Measurements from ENCODE around the gene SP140L.
A peak's percentile ranks its signal among the peaks of the same experiment; 100 is the strongest.
"Not testable (repeated sequence)": the region's sequence is repeated elsewhere in the genome, so short reads cannot be mapped to it uniquely, and the experiment has no call there.

The SP140L gene

GRCh38 chr2:230384986-230385385 is 58.0 kb downstream of the SP140L start:
- no peak for DNase-seq

- no peak for DNase-seq
Measured at GRCh38 chr2:230394301-230394700, 67.3 kb downstream of the SP140L start.

DNA sequence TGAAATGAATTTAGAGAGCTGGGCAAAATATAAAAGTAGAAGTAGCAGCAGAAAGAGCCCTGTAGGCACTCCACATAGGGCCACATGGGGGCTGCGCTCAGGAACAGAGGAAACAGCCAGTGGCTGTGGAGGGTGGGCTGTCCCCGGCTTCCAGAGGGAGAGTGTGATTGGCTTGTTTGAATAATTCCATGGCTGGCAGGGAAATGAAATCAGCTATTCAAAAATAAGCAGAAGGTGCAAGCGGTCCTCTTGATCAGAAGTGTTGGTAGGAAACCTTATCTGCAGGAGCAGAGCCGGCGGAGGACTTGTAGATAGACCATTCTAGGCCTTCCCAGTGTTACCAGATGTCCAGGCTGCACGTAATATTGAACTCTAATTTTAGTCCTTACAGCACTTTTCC is 71.7 kb downstream of the SP140L start:
- peak; percentile 92 for DNase-seq

- DNase-seq, result no peak
Measured at GRCh38 chr2:230400041-230400440, 73.0 kb downstream of the SP140L start.

GRCh38 chr2:230400454-230400853 is 73.5 kb downstream of the SP140L start:
- DNase-seq, result no peak

GRCh38 chr2:230401026-230401425 is 74.0 kb downstream of the SP140L start:
- DNase-seq, result not testable (repeated sequence)

DNA sequence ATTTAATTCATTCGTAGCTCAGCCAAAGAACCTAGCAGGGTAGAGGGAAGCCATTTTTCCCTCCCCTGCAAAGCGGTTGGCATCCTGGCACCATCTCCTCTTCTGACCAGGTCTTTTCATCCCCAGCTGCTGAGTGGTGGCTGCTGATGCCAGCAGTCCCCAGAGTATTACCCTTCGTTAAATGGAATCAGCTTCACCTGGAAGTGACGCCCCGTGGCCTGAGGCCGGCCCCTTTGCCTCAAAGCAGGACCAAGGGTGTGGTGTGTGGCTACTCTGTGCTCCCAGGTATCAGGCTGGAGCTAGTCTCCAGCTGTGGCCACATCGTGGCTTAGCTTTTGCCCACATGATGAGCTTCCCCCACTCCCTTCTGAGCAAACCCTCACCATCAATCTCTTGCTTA is 76.8 kb downstream of the SP140L start:
- no peak for DNase-seq

- DNase-seq, result no peak
Measured at GRCh38 chr2:230405824-230406223, 78.8 kb downstream of the SP140L start.

- DNase-seq, result no peak
Measured at GRCh38 chr2:230408244-230408842, 81.3 kb downstream of the SP140L start.

DNA sequence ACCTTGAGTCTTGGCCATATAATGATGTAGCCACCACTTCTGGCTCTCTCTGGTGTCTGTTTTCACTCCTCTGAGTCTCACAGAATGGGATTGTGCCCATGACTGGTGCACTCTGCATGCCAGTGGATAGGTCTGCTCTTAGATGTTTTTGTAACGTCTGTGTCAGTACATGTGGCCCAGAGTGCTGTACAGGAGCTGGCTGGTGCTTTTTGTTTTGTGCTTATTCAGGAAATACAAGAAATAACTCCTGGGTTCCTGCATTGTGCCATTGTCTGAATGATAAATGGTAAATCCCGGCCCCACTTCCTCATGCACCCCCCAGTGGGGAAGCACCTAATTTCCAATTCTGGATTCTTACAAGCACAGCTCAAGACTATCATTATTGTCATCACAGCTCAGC is 82.3 kb downstream of the SP140L start:
- not testable (repeated sequence) for DNase-seq

DNA sequence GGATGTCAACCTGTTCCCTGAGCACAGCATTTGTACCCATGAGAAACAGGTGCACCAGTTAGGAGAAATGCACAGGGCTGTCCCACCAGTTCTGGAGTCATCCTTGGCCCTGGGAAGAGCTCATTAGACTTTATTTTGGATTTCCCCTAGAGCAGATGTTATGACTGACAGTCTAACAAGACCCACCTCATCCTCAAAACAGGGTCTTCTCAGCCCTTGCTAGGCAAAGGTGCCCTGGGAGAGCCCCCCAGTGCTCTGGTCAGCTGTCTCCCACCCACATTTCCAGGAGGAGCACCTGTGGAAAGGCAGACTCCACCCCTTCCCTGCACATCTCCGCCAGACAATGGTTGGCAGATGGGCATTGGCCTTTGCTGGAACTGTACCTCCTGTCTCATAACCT is 83.3 kb downstream of the SP140L start:
- no peak for DNase-seq

- peak; percentile 58 for DNase-seq
Measured at GRCh38 chr2:230410861-230411569, 84.0 kb downstream of the SP140L start.

- peak; percentile 92 for DNase-seq
Measured at GRCh38 chr2:230411570-230412370, 84.8 kb downstream of the SP140L start.

DNA sequence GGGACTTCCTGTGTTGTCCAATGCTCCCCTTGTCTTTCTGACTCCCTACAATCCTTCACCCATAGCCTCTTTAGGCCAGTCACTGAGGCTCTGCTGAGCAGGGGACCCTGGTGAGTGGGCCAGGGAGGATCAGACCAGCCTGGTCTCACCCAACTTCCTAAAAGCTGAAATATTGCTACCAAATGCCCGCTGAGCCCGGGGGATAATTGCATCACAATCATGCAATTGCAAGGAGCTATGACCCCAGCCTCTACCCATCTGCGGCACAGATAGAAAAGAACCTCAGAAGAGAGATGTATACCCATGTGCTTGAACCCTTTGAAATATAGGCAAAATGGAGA is 85.3 kb downstream of the SP140L start:
- no peak for DNase-seq

GRCh38 chr2:230412846-230413245 is 85.9 kb downstream of the SP140L start:
- DNase-seq, result no peak

DNA sequence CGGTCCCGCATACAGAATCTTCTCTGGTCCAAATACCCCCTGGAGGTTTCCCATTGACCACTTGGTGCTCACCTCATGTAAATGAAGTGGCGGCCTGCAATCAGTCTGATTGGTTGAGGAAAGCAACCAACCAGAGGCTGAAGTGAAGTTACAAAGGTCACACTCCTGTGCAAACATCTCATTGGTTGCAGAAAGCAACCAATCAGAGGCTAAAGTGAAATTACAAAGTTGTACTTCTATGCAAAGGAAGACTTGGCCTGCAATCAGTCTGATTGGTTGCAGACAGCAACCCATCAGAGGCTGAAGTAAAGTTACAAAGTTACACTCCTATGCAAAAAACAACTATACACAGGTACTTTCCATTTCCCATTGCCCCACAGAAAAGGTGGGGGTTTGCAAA is 86.5 kb downstream of the SP140L start:
- peak; percentile 52 for DNase-seq

DNA sequence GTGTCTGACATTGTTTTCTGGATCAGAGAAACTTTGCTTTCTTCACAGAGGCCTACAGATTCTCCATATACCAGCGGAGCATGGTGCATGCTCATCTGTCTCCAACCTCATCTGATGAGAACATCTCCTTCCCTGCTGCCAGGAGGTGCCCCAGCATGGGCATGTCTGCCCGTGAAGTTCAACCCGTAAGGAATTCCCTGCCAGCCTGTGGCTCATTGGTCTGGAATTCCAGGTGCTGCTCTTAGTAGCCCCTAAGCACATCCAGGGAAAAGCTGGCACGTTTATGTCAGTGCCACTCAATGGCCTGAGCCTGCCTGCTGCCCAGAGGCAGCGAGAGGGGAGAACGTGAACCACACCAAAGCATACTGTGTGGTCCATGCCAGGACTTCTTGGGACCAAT is 87.3 kb downstream of the SP140L start:
- DNase-seq, result no peak

DNA sequence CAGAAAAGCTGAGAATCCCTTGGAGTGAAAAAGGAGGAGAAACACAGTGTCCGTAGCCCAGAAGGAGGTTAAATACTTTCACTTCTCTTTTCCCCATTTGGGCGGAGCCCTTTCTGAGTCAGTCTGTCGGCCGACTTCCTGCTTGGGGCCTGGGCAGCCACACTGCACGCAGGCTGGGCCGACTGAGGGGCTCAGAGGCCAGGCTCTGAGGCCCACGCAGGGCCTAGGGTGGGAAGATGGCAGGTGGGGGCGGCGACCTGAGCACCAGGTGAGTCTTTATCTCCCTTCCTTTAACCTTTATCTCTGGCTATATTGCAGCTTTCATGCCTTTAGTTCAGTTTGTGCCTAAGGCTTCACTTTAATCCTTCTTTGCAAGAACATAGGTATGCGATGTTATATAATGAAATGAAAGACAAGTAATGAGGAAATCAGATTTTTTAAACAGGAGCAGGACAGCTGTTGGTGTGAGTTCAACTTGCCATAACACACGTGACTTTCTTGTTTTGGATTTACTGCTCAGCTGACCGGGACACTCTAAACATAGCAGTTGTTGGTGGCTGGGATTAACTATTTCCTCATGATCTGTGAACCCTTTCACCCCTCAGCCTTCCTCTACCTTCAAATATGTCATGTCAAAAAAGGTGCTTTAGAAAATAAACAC is 89.2 kb downstream of the SP140L start, which contains the start of gene SP100:
TSS of gene SP100 (plus strand) at position 141 of the 661 bp plus-strand sequence. CDS start at position 237, 96 bp downstream.
- peak; percentile 93 for DNase-seq

GRCh38 chr2:230417436-230417835 is 90.4 kb downstream of the SP140L start:
- DNase-seq, result peak; percentile 28

- DNase-seq, result peak; percentile 42
Measured at GRCh38 chr2:230418341-230419016, 91.5 kb downstream of the SP140L start.

GRCh38 chr2:230419181-230419580 is 92.2 kb downstream of the SP140L start:
- no peak for DNase-seq

GRCh38 chr2:230422149-230422548 is 95.2 kb downstream of the SP140L start:
- DNase-seq, result peak; percentile 6

Data from OCI-M1 (cell line).